Epithelial cell of proximal tubule (primary cell): ENCODE results near the gene TSHZ3. TPM values are rescaled to one million over a fixed set of nuclear protein-coding genes. Genes with fewer than 3 reads are reported as not detected.

Experiments
- DNase-seq: peaks from one replicate; pipeline ENCODE4 v3.0.0-alpha.2; 2011; ENCODE audit warnings: low read depth
- H3K4me3 ChIP-seq: 2 replicates; pipeline ENCODE4 v1.5.1; 2011; ENCODE audit warnings: low read depth, mild to moderate bottlenecking, low read length
- total RNA-seq: library from RNA; depleted of rRNA; stranded (reverse); fragments of >200 nt; gene quantifications from 2 replicates; pipeline ENCODE4 v1.2.3, GENCODE V29; 2015
- TF ChIP-seq, protein P1 (sequence below): conservative IDR thresholded peaks from 2 replicates; pipeline ENCODE4 v1.5.1; 2012; ENCODE audit warnings: low read depth, mild to moderate bottlenecking, low read length

TSHZ3 gene
- total RNA-seq, 1 donor from 2014 or later: 0.12 TPM

DNA sequence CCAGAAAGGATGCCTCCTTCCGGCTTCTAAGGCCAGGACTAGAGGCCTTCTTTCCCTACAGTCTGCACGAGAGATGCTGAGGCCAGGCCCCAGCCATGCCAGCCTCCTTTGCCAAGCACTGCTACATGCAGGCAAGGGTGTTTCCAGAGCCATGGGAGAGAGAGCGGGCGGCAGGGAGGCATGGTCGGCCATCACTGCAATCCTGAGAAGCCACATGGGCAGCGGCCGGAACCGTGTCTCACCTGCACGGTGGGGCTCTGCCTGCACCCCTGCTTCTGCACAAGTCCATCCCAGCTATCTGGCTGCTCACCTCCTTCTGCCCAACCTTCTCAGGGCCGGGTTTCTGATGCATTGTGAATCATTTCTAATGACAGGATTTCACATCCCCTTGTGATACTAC, 35.1 kb downstream of the TSHZ3 start:
- DNase-seq: no peak
- H3K4me3 ChIP-seq: no peak overlapping the region
- TF ChIP-seq, protein P1, sequence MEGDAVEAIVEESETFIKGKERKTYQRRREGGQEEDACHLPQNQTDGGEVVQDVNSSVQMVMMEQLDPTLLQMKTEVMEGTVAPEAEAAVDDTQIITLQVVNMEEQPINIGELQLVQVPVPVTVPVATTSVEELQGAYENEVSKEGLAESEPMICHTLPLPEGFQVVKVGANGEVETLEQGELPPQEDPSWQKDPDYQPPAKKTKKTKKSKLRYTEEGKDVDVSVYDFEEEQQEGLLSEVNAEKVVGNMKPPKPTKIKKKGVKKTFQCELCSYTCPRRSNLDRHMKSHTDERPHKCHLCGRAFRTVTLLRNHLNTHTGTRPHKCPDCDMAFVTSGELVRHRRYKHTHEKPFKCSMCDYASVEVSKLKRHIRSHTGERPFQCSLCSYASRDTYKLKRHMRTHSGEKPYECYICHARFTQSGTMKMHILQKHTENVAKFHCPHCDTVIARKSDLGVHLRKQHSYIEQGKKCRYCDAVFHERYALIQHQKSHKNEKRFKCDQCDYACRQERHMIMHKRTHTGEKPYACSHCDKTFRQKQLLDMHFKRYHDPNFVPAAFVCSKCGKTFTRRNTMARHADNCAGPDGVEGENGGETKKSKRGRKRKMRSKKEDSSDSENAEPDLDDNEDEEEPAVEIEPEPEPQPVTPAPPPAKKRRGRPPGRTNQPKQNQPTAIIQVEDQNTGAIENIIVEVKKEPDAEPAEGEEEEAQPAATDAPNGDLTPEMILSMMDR: no peak

DNA sequence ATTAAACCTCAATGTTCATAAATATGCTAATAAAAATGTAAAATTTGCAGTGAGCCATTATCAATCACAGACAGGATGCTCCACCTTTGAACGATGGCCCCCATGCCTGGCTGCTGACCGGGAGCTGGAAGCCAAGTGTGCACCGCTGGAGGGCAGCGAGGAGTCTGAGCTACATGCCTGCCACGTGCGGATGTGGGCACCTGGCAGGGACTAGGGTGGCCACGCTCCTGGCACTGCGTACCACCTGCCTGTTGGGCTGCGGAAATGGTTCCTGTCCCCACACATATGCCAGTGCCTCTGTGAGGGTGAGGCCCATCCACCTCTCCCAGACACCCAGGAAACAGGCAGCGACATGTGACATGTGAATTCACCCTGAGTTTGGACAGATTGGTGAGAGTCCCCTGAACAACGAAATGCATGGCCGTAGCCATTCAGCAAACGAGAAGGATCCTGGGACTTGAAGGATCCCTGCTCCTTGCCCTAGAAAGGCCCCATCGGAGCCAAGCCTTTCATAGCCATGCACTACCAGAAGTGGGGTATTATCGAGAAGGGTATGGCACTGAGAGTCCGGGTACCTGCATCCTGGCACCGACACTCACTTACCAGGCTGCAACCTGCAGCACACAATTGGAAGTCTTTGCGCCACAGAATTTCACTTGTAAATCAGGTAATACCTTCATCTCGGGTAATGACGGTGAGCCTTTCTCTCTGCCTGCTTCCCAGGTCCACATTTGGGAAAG, 35.8 kb downstream of the TSHZ3 start:
- H3K4me3 ChIP-seq: no peak overlapping the region
- DNase-seq: no peak
- TF ChIP-seq, protein P1: no peak

DNA sequence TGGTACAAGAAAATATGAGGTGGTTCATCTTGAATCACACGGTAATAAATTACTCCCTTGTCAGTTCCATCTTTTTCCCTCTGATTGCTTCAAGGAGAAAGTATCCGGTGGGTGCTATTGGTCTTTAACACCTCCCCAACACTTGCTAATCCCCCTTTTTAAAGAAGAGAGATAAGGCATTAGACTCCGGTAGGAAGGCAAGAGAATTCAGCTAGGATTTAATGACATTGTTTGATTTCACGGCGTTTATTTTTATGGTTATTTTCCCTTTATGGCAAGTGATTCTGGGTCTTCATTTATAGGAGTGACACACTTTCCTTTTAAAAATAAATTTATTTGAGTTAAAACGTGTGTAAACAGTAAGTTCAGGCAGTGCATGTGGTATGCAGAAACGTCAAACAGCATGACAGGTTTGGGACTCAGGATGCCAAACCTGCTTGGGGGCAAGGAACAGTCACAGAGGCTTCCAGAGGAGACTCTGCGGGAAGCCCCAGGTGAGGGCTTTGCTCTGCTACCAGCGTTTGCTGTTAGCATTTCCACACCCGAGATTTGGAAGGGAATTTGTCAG, 36.5 kb downstream of the TSHZ3 start:
- H3K4me3 ChIP-seq: no peak overlapping the region
- DNase-seq: no peak
- TF ChIP-seq, protein P1: no peak

DNA sequence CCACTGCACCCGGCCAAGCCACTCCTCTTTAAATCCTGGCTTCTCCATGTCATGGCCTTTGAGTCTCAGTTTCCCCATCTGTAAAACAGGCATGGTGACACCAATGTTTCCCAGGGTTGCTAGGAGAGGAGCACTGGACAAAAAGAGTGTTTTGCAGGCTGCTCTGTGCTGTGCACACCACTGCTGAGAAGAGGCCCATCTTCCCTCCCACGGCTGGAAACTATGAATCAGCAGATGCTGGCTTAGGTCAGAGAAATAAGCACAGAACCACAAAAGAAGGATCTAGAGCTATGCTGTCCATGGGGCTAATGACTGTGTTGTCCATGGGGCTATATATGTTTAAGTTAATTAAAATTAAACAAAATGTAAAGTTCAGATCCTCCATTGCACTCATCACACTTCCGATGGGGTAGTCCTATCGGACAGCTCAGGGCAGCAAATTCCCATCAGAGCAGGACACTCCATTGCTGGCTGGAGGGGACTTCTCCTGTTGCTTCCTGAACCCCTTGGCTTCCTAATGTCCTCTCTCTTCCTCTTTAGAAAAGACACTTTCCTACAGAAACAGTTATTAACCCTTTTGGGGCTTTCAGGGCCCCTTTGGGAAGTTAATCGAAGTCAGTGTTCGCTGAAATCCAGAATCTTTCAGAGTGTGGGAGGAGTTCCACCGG, 37.1 kb downstream of the TSHZ3 start:
- DNase-seq: no peak
- TF ChIP-seq, protein P1: no peak

DNA sequence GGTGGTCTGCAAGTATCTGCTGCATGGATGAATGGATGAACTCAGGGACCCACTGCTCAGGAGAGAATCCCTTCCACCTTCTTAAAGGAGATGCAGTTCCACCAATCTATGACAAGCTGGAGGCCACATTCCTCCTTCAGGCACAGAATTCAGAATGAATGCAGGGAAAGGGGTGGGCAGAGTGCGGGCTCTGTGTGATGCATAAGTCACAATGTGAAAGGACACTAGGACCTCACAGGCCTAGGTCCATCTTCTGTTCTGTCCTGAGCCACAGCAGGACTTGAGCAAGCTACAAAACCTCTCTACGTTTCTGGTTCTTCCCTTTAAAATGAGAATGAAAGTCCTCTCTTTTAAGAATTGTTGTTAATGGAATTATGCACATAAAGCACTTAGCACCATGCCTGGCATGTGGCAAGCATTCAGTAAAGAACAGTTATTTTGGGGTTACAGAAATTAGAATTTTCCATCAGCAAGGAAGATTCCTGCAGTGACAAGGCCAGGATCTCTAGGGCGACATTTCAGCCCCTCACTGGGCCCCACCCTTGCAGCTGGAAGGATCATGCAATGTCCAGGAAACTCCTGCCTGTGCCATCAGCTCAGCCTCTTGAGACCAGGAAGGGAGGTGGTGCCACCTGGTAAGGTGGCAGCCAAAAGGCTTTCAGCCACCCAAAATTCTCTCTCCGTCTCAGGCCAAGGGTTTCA, 38.7 kb downstream of the TSHZ3 start:
- TF ChIP-seq, protein P1: no peak
- DNase-seq: no peak
- H3K4me3 ChIP-seq: no peak overlapping the region

More for the DNA sequence above, 37.1 kb downstream of the TSHZ3 start:
- H3K4me3 ChIP-seq: no peak overlapping the region

DNA sequence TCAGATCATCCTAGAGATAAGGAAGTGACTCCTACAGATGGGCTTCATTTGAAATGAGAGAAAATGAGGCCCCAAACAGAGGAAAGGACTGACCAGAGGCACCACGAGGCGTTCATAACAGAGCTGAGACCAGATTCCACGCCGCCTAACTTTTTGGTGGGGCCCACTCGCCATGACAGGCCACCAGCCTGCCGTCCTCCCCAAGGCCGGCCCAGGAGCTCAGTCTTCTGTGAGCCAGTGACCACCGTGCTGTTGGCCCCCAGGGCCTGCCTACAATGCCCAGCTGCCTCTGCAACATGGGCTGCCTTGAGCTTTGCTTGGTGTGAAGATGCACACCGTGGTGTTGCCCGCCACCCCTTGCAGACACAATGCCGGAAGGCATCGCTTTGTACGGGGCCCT, 40.5 kb downstream of the TSHZ3 start:
- TF ChIP-seq, protein P1: no peak
- no peak for DNase-seq
- H3K4me3 ChIP-seq: no peak overlapping the region
